ENCODE results near the gene HBA1. TPM values are rescaled to one million over a fixed set of nuclear protein-coding genes. Genes with fewer than 3 reads are reported as not detected.

HBA1 gene
- total and polyA plus RNA-seq, 2 of the 8 experiments (the other 6 are each of a cell fraction or from before 2014, with no cell fraction given) = 2.3 TPM

GRCh38 chr16:143047-143446 lies 33.4 kb upstream of the HBA1 start:
- no peaks in the 10 kb centered on the region for H3K79me2 ChIP-seq (ENCODE audit: control insufficient read depth in 1 of 2, insufficient read depth in 2 of 2, low read length in 2 of 2)
- no peak overlapping the region for H2BK15ac ChIP-seq (ENCODE audit: low read length)
- FAIRE-seq = no peak
- H3K14ac ChIP-seq (ENCODE audit: insufficient read length) = no peak overlapping the region
- no peak overlapping the region for H3K27ac ChIP-seq (ENCODE audit: low read depth, low read length)
- no peak overlapping the region for H3K18ac ChIP-seq (ENCODE audit: extremely low read depth, low read length)
- H3K56ac ChIP-seq (replicated peaks; ENCODE audit: insufficient read length, low read depth, low read length) = no peak overlapping the region
- WGBS, 2 experiments (ENCODE audit: extremely low coverage in 1 of 2, insufficient coverage in 1 of 2, insufficient read length in 1 of 2, insufficient replicate concordance in 2 of 2, low coverage in 1 of 2, low lambda C conversion rate in 2 of 2, missing lambda C conversion rate in 1 of 2) = 83% methylated on average over 6 of the region's 6 CpGs; no CpG with 5 or more reads in 1 of the 2 experiments
- no peak overlapping the region for H2BK120ac ChIP-seq (replicated peaks; ENCODE audit: low read depth, low read length)
- DNase-seq (ENCODE audit: low read depth in 1 of 2, low spot score in 2 of 2) = no peak
- H2BK12ac ChIP-seq (ENCODE audit: low read depth, low read length) = 0 out of 2 replicates have a peak overlapping the region, but pooled peaks have one; percentile 17
- no peaks in the 10 kb centered on the region for H3K79me1 ChIP-seq (ENCODE audit: low read depth, low read length)
- no peaks in the 10 kb centered on the region for H3K9me3 ChIP-seq (ENCODE audit: insufficient read depth in 2 of 2, low read depth in 1 of 2, low read length in 1 of 2)
- no peak overlapping the region for H3K4ac ChIP-seq (replicated peaks; ENCODE audit: insufficient read length, low read depth, low read length)
- no peak overlapping the region for H4K91ac ChIP-seq (replicated peaks; ENCODE audit: insufficient read length, low read length)
- H3K23ac ChIP-seq (ENCODE audit: insufficient read length) = no peak overlapping the region
- no peaks in the 10 kb centered on the region for H3K23me2 ChIP-seq (ENCODE audit: low read depth, low read length)
- H3K36me3 ChIP-seq (ENCODE audit: control insufficient read depth in 2 of 4, insufficient read depth in 4 of 4, low read length in 3 of 4) = no peaks in the 10 kb centered on the region
- no peak overlapping the region for H2AK5ac ChIP-seq (ENCODE audit: low read depth, low read length)
- ChIA-PET POLR2A (ENCODE audit: partially characterized antibody) (interaction anchor here (1.8 kb wide), 1 partner anchor 10 kb away, joined by 4 read pairs; no protein-coding TSS in a partner anchor), CTCF (ENCODE audit: partially characterized antibody) (interaction anchor here (1.0 to 2.4 kb wide), 4 partner anchors 23 to 72 kb away, joined by 3 to 8 read pairs (median 3); no protein-coding TSS in a partner anchor)
- 0 out of 2 replicates have a peak overlapping the region, but pooled peaks have one; percentile 21 for H2BK20ac ChIP-seq (ENCODE audit: low read length)
- H3K27me3 ChIP-seq (replicated peaks in 1 of 4; ENCODE audit: control insufficient read depth in 3 of 4, extremely low read depth in 1 of 4, insufficient read depth in 3 of 4, low read length in 3 of 4) = no peaks in the 10 kb centered on the region
- H3K9ac ChIP-seq (replicated peaks in 1 of 4; ENCODE audit: extremely low read depth in 1 of 4, low read depth in 3 of 4, low read length in 3 of 4) = no peak overlapping the region
- H4K5ac ChIP-seq (ENCODE audit: insufficient read length, low read depth, low read length) = no peak overlapping the region
- H3K4me2 ChIP-seq (ENCODE audit: insufficient read depth in 1 of 2, low read depth in 2 of 2, low read length in 2 of 2) = no peak overlapping the region
- H3K4me1 ChIP-seq (replicated peaks in 1 of 4; ENCODE audit: control insufficient read depth in 3 of 4, insufficient read depth in 4 of 4, low read length in 3 of 4) = no peaks in the 10 kb centered on the region; a peak in 1 of 7 replicates
- H2BK5ac ChIP-seq (ENCODE audit: low read depth, low read length) = peak overlapping the region; percentile 63; the same call in 1 of the 2 replicates
- H3K4me3 ChIP-seq (ENCODE audit: extremely low read depth in 1 of 4, insufficient read depth in 2 of 4, low read depth in 3 of 4, low read length in 4 of 4) = no peak overlapping the region
- no peak overlapping the region for H4K8ac ChIP-seq (ENCODE audit: extremely low read depth, insufficient read depth, low read length)
- H2AFZ ChIP-seq (ENCODE audit: low read length) = no peak overlapping the region
- H4K20me1 ChIP-seq (replicated peaks in 1 of 2; ENCODE audit: control insufficient read depth in 1 of 2, insufficient read depth in 2 of 2, low read length in 2 of 2) = no peaks in the 10 kb centered on the region
- TF ChIP-seq MAFK (IDR thresholded peaks at IDR 0.05; ENCODE audit: low read depth, low read length) = no peak
- TF ChIP-seq TEAD4 (IDR thresholded peaks at IDR 0.05; ENCODE audit: low read depth, low read length) = no peak
- TF ChIP-seq KDM4A (IDR thresholded peaks at IDR 0.05; ENCODE audit: low read depth, low read length, severe bottlenecking) = no peak
- TF ChIP-seq PHF8 (conservative IDR thresholded peaks at IDR 0.05; ENCODE audit: low read depth, low read length) = no peak
- no peak for TF ChIP-seq SUZ12 (IDR thresholded peaks at IDR 0.05; ENCODE audit: low read length)
- TF ChIP-seq ZNF274 (IDR thresholded peaks at IDR 0.05; ENCODE audit: borderline replicate concordance, extremely low read depth, low read length) = no peak
- TF ChIP-seq SAP30 (IDR thresholded peaks at IDR 0.05; ENCODE audit: insufficient read depth, insufficient replicate concordance, low read length) = no peak
- no peak for TF ChIP-seq CBX5 (IDR thresholded peaks at IDR 0.05; ENCODE audit: low read depth, low read length)
- no peak for TF ChIP-seq BRCA1 (IDR thresholded peaks at IDR 0.05; ENCODE audit: low read depth, low read length)
- no peak for TF ChIP-seq RBBP5 (IDR thresholded peaks at IDR 0.05; ENCODE audit: borderline replicate concordance, low read depth, low read length)
- TF ChIP-seq YY1 (IDR thresholded peaks at IDR 0.05; ENCODE audit: low read depth, low read length) = no peak
- TF ChIP-seq ATF2 (IDR thresholded peaks at IDR 0.05; ENCODE audit: low read length) = no peak
